CD4-positive, alpha-beta T cell treated with Interleukin-1 beta for 1 hour (primary cell): ENCODE data around the gene ATP4B.

ENCODE experiments used
- DNase-seq, 2 donors: peaks; one replicate each; pipeline ENCODE4 v3.0.0-alpha.2; 2020 to 2022

Gene ATP4B

GRCh38 chr13:113657851-113658741 is at the start of gene ATP4B:
ATP4B (minus strand) TSS chr13:113658198; CDS start chr13:113658144, 54 bp downstream.
- no peak for DNase-seq

DNA sequence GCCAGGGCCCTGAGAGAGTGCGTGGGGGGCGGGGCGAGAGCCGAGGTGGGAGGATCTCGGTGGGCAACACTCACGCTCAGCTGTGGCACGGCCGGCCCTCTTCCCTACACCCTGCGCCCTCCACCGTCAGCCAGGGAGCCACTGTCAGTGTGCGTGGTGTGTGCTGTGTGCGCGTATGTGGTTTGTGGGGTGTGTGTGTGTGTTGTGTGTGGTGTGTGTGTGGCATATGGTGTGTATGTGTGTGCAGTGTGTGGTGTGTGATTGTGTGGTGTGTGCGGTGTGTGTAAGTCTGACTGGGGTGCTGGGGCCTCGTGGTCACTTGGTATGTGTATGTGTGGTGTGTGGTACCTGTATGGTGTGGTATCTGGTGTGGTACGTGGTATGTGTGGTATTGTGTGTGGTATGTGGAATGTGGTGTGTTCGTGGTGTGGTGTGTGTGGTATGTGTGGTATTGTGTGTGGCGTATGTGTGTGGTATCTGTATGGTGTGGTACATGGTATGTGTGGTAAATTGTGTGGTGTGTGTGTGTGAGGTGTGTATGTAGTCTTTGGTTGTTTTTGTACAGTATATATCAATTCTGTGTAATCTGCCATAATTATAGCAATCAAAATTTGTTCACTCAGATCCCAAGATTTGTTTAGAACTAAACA is 14.1 kb upstream of the ATP4B start:
- DNase-seq = no peak

GRCh38 chr13:113671066-113672001 is 13.3 kb upstream of the ATP4B start:
- no peak for DNase-seq

DNA sequence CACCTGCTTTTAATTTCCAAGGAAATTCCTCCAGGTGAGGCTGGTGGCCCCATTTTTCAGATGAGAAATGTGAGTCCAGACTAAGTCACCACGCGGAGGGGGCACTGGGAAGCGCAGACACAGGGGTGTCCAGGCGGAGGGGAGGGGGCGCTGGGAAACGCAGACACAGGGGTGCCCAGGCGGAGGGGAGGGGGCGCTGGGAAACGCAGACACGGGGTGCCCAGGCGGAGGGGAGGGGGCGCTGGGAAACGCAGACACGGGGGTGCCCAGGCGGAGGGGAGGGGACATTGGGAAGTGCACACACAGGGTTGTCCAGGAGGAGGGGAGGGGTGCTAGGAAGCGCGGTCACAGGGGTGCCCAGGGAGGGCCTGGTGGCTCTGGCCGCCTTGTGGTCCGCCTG is 12.5 kb upstream of the ATP4B start:
- DNase-seq = no peak

DNA sequence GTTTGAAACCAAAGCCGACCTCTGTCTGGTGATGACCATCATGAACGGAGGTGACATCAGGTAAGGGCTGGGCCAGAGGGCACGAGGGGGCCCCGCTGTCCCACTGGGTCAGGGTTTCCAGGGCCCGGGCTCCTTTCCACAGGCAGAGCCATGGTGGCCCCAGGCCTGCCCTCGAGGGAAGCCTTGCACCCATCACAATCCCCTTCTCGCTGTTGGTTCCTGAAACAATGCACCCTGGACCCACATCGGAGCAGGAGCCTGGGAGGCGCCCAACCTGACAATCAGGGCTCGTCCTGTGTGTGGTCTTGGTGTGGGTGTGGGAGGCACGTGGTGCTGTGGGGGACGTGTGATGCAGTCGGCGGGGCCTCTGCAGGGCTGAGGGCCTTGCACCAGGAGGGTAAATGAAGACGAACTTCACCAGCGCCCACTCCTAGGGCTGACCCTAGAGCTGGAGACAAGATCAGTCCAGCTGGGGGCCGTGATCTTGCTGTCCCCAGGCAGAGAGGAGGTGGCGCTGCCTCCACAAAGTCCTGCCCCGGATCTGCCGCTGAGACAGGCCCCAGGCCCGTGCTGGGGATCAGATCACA is 11.8 kb upstream of the ATP4B start:
- DNase-seq = no peak

DNA sequence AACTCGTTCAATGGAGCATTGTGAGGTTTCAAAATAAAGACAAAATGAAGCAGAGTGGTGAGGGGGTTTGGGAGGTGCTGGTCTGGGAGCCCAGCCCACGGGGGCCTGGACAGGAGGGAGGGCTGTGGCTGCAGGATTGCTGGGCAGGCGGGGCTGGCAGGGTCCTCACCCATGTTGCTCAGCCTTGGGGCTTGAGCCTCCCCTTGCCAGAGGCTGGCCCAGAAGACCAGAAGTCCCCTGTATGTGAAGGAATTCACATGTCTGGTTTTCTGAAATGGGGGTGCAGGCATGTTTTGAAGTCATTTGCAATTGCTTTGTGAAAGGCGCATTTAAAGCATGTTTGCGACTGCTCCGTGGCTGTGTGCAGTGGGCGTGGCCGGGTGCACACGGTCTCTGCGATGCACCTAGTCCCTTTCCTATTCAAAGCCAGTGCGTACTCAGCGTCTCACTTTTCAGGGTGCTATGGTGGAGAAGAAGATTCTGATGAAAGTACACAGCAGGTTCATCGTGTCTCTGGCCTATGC is 11.3 kb upstream of the ATP4B start:
- no peak for DNase-seq

DNA sequence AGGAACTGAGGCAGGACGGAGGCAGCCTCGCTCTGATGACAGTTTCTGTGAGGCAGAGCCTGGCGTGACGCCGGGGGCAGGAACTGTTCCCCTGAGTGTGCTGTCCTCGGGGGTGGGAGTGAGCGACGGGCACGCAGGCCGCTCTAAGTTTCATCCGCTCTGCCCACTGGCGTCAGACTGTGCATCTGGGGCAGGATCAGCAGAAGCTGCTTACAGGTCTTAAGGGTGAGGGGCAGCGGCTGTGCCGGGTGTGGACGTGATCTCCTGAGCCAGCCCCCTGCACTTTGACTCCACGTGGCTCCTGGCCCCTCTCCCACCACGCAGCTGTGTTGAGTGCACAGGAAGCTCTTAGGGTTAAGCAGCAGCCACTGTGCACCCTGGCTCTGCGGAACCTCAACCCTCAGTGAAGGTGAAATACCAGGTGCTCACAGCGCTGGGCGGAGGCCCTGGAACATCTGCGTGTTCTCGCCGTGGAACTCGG is 10.5 kb upstream of the ATP4B start:
- no peak for DNase-seq

DNA sequence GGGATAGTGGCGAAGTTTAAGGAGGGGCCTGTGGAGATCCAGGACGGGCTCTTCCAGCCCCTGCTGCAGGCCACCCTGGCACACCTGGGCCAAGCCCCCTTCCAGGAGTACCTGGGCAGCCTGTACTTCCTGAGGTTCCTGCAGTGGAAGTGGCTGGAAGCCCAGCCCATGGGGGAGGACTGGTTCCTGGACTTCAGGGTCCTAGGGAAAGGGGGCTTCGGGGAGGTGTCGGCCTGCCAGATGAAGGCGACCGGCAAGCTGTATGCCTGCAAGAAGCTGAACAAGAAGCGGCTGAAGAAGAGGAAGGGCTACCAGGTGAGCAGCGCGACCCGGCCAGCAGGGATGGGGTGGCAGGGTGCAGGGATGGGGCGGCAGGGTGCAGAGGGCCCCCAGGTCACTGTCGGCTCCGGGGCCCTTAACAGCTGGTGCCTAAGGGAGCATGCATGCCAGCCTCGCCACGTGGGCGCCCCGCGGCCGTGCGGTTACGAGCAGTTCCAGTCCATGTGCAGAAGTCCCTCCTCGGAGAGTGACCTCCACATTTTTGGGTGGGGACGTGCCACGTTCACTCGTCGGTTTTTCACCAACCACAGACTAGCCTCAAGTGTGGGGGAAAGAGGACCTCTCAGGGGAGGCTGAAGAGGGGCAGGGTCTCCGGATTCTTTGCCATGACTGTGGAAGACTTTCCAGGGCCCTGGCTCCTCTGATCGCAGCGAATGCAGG is 9.9 kb upstream of the ATP4B start:
- no peak for DNase-seq

- DNase-seq = no peak
Observed at GRCh38 chr13:113666951-113667701, 9.1 kb upstream of the ATP4B start, which contains the start of gene GRK1. GRK1 (plus strand) TSS chr13:113667219; CDS start chr13:113667387, 168 bp downstream.

DNA sequence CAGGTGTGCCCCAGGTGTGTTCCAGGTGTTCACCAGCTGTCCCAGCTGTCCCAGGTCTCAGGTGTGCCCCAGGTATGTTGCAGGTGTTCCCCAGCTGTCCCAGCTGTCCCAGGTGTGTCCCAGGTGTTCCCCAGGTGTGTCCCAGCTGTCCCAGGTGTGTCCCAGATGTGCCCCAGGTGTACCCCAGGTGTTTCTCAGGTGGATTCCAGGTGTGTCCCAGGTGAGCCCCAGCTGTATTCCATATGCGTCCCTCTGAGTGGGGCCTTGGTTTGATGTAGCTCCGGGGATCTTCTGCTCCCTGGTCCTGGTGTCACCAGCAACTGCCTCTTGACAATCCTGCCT is 8.3 kb upstream of the ATP4B start:
- no peak for DNase-seq

DNA sequence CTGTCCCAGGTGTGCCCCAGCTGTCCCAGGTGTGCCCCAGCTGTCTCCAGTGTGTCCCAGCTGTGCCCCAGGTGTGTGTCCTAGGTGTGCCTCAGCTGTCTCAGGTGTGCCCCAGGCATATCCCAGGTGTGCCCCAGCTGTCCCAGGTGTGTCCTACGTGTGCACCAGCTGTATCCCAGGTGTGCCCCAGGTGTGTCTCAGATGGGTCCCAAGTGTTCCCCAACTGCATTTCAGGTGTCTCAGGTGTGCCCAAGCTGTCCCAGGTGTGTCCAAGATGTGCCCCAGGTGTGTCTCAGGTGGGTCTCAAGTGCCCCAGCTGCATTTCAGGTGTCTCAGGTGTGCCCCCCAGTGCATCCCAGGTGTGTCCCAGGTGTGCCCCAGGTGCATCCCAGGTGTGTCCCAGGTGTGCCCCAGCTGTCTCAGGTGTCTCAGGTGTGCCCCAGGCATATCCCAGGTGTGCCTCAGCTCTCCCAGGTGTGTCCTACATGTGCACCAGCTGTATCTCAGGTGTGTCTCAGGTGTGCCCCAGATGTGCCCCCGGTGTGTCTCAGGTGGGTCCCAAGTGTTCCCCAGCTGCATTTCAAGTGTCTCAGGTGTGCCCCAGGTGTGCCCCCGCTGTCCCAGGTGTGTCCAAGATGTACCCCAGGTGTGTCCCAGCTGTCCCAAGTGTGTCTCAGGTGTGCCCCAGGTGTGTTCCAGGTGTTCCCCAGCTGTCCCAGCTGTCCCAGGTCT is 7.8 kb upstream of the ATP4B start:
- no peak for DNase-seq

DNA sequence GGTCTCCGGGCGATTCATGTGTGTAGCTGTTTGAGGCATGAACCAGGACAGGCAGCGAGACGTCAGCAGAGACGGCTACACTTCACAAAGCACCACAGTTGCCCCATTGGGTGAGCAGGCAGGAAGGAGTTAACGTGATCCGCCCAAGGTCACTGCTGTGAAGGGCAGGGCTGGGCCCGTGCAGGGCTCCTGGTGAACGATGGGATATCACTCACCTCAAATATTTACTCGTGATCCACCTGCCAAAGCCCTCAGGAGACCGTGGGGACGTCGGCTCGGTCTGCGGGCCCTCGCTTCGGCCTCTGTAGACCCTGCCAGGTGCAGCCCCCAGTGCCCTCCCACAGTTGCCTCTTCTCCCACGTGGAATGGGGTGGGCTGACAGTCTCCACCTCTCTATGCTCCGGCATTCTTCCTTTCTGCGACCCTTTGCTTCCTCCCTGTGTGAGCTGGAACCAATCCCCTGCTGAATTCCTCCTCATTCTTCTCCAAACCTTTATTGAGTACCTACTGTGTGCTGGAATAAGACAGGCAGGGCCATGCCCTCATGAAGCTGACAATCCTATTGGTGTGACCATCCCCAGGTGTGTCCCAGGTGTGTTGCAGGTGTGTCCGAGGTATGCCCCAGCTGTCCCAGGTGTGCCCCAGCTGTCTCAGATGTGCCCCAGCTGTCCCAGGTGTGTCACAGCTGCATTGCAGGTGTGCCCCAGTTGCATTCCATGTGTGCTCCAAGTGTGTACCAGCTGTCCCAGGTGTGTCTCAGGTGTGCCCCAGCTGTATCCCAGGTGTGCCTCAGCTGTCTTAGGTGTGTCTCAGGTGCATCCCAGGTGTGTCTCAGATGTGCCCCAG is 7.0 kb upstream of the ATP4B start:
- DNase-seq = no peak

- no peak for DNase-seq
Observed at GRCh38 chr13:113663934-113664333, 5.9 kb upstream of the ATP4B start.

GRCh38 chr13:113661509-113661908 is 3.5 kb upstream of the ATP4B start:
- DNase-seq = no peak

DNA sequence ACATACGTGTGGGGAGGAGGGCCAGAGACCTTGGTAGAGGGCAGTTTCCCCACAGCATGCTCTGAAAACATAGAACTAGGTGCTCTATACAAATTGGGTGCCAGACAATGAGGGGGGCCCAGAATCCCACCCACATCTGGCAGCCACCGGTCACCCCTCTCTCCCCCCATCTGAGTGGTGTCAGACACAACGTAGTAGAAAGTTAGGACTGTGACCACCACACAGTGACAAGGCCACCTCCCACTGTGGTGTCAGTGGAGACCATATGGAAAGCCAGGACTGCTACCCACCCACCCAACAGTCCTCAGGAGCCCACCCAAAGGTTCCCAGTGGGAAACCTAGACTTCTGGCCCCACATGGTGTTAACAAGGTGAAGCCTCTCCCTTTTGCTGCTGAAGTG is 2.1 kb upstream of the ATP4B start:
- DNase-seq = no peak

- no peak for DNase-seq
Observed at GRCh38 chr13:113659337-113659736, 1.3 kb upstream of the ATP4B start.

DNA sequence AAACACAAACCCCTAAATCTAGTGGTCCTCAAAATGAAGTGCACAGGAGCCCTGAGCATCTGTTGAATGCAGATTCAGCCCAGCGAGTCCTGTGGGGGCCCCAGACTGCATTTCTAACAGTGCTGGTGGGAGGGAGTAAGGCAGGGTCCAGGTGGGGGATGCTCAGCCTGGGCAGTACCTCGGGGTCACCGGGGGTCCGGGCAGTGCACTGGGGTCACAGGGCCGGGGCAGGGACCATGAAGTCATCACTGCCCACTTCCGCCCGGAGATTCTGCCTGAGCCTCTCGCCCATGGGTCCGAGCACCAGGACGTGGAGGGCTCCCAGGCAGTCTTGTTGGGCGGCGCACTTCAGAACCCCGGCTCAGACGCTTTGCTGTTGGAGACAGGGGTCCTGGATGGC is 838 bp upstream of the ATP4B start:
- DNase-seq = no peak

GRCh38 chr13:113656831-113657671 is 947 bp downstream of the ATP4B start:
- no peak for DNase-seq
